HL-60 (cell line): ENCODE results near the gene AKT3.

ENCODE experiments used
- CTCF ChIP-seq: IDR thresholded peaks from one replicate; pipeline ENCODE4 v1.5.1; 2011; ENCODE audit warnings: low read length, control low read depth, inconsistent platforms; ENCODE audit not compliant: insufficient read depth
- GABPA ChIP-seq: IDR thresholded peaks from 2 replicates; pipeline ENCODE4 v1.6.1; 2012; ENCODE audit warnings: low read depth
- POLR2AphosphoS5 ChIP-seq: IDR thresholded peaks from 2 replicates; pipeline ENCODE4 v1.6.1; 2012; ENCODE audit warnings: low read depth
- SPI1 ChIP-seq: IDR thresholded peaks from 2 replicates; pipeline ENCODE4 v1.6.1; 2012; ENCODE audit warnings: low read depth, mild to moderate bottlenecking, borderline replicate concordance

GRCh38 chr1:243461700-243462099 lies 388.3 kb downstream of the AKT3 start:
- no peak for TF ChIP-seq CTCF
- no peak for TF ChIP-seq POLR2AphosphoS5
- TF ChIP-seq SPI1, result no peak
- no peak for TF ChIP-seq GABPA
